ENCODE measurements around the gene SAFB2. TPM values are rescaled to one million over a fixed set of nuclear protein-coding genes. Genes with fewer than 3 reads are reported as not detected.

The SAFB2 gene
- total and polyA plus RNA-seq, 2 donors (not counting 3 experiments of a cell fraction or from before 2014, with no cell fraction given) = 24.6 to 85.9 TPM

DNA sequence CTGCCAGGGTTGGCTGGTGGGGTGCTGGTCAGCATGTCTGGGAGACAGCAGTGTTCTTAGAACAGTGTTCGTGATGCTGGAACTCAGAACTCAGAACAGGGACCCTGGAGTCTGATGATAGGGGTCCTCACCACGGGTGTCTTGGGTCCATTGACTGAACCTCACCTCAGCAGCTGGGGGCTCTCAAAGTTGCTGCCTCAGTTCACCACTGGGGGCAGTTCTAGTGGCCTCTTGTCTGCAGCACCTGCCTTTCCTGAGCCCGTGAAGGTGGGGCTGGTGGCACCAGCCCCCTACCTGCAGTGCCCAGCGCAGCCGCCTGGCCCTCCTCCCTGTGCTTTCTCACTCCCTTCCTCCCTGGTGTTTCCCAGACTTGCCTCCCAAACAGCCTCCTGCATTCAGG is 28.8 kb upstream of the SAFB2 start:
- CTCF ChIA-PET = no interaction called here
- peaks cover 19 to 46% of the 10 kb centered on the region in 2 experiments for H3K36me3 ChIP-seq (ENCODE audit: control insufficient read depth in 2 of 2, extremely low read depth in 1 of 2, insufficient read depth in 2 of 2, low read length in 2 of 2)
- no TSS peak for BruUV-seq (replicated peaks)

More for the DNA sequence above, 28.8 kb upstream of the SAFB2 start:
- Histone ChIP-seq H3K27me3 (ENCODE audit: control insufficient read depth in 2 of 2, insufficient read depth in 2 of 2, low read length in 2 of 2) (no peaks in the 10 kb centered on the region), H3K4me3 (replicated peaks in 1 of 3; ENCODE audit: insufficient read depth in 1 of 3, low read depth in 1 of 3, low read length in 3 of 3) (no peak overlapping the region), H4K20me1 (replicated peaks; ENCODE audit: control insufficient read depth, extremely low read depth, insufficient read depth, low read length) (no peaks in the 10 kb centered on the region), H3K27ac (ENCODE audit: insufficient read depth, low read depth, low read length) (no peak overlapping the region), H2AFZ (ENCODE audit: low read depth, low read length) (no peak overlapping the region), H3K4me2 (ENCODE audit: insufficient read depth, low read length) (no peak overlapping the region), H3K9me1 (replicated peaks; ENCODE audit: control insufficient read depth, extremely low read depth, insufficient read depth, low read length) (no peaks in the 10 kb centered on the region), H3K4me1 (ENCODE audit: control insufficient read depth, extremely low read depth, insufficient read depth, low read length) (no peaks in the 10 kb centered on the region), H3K9me3 (replicated peaks; ENCODE audit: control insufficient read depth, insufficient read depth, low read length) (no peaks in the 10 kb centered on the region), H3K9ac (replicated peaks; ENCODE audit: extremely low read depth, insufficient read depth, low read length) (no peak overlapping the region), H3K79me2 (ENCODE audit: control insufficient read depth, insufficient read depth, low read length) (peaks cover 14% of the 10 kb centered on the region)
- DNase-seq (ENCODE audit: low read depth, low spot score) (no peak), FAIRE-seq (no peak)
- intact Hi-C loops (cut with micrococcal nuclease) = no loop called here
- dilution Hi-C loops (cut with MboI; ENCODE audit: extremely low pct_ligation_motif_present, low sequenced_read_pairs) = no loop called here
- POLR2A ChIA-PET = no interaction called here
- TF ChIP-seq, protein P1, sequence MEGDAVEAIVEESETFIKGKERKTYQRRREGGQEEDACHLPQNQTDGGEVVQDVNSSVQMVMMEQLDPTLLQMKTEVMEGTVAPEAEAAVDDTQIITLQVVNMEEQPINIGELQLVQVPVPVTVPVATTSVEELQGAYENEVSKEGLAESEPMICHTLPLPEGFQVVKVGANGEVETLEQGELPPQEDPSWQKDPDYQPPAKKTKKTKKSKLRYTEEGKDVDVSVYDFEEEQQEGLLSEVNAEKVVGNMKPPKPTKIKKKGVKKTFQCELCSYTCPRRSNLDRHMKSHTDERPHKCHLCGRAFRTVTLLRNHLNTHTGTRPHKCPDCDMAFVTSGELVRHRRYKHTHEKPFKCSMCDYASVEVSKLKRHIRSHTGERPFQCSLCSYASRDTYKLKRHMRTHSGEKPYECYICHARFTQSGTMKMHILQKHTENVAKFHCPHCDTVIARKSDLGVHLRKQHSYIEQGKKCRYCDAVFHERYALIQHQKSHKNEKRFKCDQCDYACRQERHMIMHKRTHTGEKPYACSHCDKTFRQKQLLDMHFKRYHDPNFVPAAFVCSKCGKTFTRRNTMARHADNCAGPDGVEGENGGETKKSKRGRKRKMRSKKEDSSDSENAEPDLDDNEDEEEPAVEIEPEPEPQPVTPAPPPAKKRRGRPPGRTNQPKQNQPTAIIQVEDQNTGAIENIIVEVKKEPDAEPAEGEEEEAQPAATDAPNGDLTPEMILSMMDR (IDR thresholded peaks at IDR 0.05; ENCODE audit: extremely low read depth in 1 of 2, insufficient read depth in 1 of 2, low read depth in 1 of 2, low read length in 2 of 2) = no peak
- TF ChIP-seq POLR2AphosphoS5 (IDR thresholded peaks at IDR 0.05; ENCODE audit: insufficient read depth, low read depth, low read length) (no peak), EZH2 (IDR thresholded peaks at IDR 0.05; ENCODE audit: borderline replicate concordance, low read depth, low read length, severe bottlenecking) (no peak), GATA2 (IDR thresholded peaks at IDR 0.05; ENCODE audit: insufficient read depth, insufficient read length, low read depth, low read length) (no peak), FOS (IDR thresholded peaks at IDR 0.05; ENCODE audit: borderline replicate concordance, insufficient read depth, low read length) (no peak), POLR2A (IDR thresholded peaks at IDR 0.05; ENCODE audit: low read depth, low read length) (no peak), MYC (IDR thresholded peaks at IDR 0.05; ENCODE audit: low read depth, low read length) (no peak), JUN (IDR thresholded peaks at IDR 0.05; ENCODE audit: borderline replicate concordance, insufficient read depth, insufficient read length, low read depth) (no peak)
- TF ChIP-seq, protein P2, sequence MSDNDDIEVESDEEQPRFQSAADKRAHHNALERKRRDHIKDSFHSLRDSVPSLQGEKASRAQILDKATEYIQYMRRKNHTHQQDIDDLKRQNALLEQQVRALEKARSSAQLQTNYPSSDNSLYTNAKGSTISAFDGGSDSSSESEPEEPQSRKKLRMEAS (IDR thresholded peaks at IDR 0.05; ENCODE audit: insufficient read depth, insufficient read length) = no peak

Measured in endothelial cell of umbilical vein (primary cell).